ENCODE results near the gene GALNT18. TPM values are rescaled to one million over a fixed set of nuclear protein-coding genes. Genes with fewer than 3 reads are reported as not detected.

GALNT18 gene
- total RNA-seq, 3 donors from 2014 or later (not counting 1 experiment from before 2014, with no cell fraction given): 0.18 to 0.42 (median 0.38) TPM

- Histone ChIP-seq H3K27me3 (ENCODE audit: control insufficient read depth, insufficient read depth, low read length) (no peaks in the 10 kb centered on the region), H3K9me3 (ENCODE audit: control insufficient read depth, insufficient read depth, low read length) (no peaks in the 10 kb centered on the region), H3K27ac (ENCODE audit: low read length) (no peak overlapping the region), H3K36me3 (ENCODE audit: control insufficient read depth, insufficient read depth, low read length) (no peaks in the 10 kb centered on the region), H3K4me3 (ENCODE audit: low read length) (no peak overlapping the region), H3K4me1 (ENCODE audit: control insufficient read depth, insufficient read depth, low read length) (no peaks in the 10 kb centered on the region)
- intact Hi-C loops (cut with micrococcal nuclease): no loop called here
- Mint-ChIP-seq H3K9me3 (no peaks in the 10 kb centered on the region), H3K36me3 (no peaks in the 10 kb centered on the region), H3K27ac (no peak overlapping the region), H3K4me1 (no peaks in the 10 kb centered on the region), H3K27me3 (ENCODE audit: low read depth in 2 of 2) (peaks cover 10% of the 10 kb centered on the region in 2 donors), H3K4me3 (no peak overlapping the region)
- no peak for TF ChIP-seq CTCF (IDR thresholded peaks at IDR 0.05)
- no peak for ATAC-seq
- DNase-seq: no peak
- WGBS (ENCODE audit: insufficient coverage): 85% methylated on average over 9 of the region's 9 CpGs
Measured at GRCh38 chr11:11400635-11401232, 221.1 kb downstream of the GALNT18 start.

GRCh38 chr11:11400121-11400520 lies 221.7 kb downstream of the GALNT18 start:
- intact Hi-C loops (cut with micrococcal nuclease): no loop called here
- Mint-ChIP-seq H3K36me3 (no peaks in the 10 kb centered on the region), H3K27ac (no peak overlapping the region), H3K4me1 (no peaks in the 10 kb centered on the region), H3K4me3 (no peak overlapping the region), H3K9me3 (no peaks in the 10 kb centered on the region), H3K27me3 (ENCODE audit: low read depth in 2 of 2) (peaks cover 6 to 13% of the 10 kb centered on the region in 2 donors)
- TF ChIP-seq CTCF (IDR thresholded peaks at IDR 0.05): no peak
- H3K4me3 ChIP-seq (ENCODE audit: low read length): no peak overlapping the region
- WGBS (ENCODE audit: insufficient coverage): 93% methylated on average over 3 of the region's 3 CpGs
- H3K9me3 ChIP-seq (ENCODE audit: control insufficient read depth, insufficient read depth, low read length): no peaks in the 10 kb centered on the region
- H3K27me3 ChIP-seq (ENCODE audit: control insufficient read depth, insufficient read depth, low read length): no peaks in the 10 kb centered on the region
- DNase-seq (no peak), ATAC-seq (no peak)
- no peaks in the 10 kb centered on the region for H3K36me3 ChIP-seq (ENCODE audit: control insufficient read depth, insufficient read depth, low read length)
- H3K27ac ChIP-seq (ENCODE audit: low read length): no peak overlapping the region
- H3K4me1 ChIP-seq (ENCODE audit: control insufficient read depth, insufficient read depth, low read length): no peaks in the 10 kb centered on the region

- H3K27ac ChIP-seq (ENCODE audit: low read length): no peak overlapping the region
- no peaks in the 10 kb centered on the region for H3K9me3 ChIP-seq (ENCODE audit: control insufficient read depth, insufficient read depth, low read length)
- intact Hi-C loops (cut with micrococcal nuclease): no loop called here
- H3K27me3 ChIP-seq (ENCODE audit: control insufficient read depth, insufficient read depth, low read length): no peaks in the 10 kb centered on the region
- no peaks in the 10 kb centered on the region for H3K4me1 ChIP-seq (ENCODE audit: control insufficient read depth, insufficient read depth, low read length)
- Mint-ChIP-seq H3K4me3 (no peak overlapping the region), H3K27ac (no peak overlapping the region), H3K36me3 (no peaks in the 10 kb centered on the region), H3K27me3 (ENCODE audit: low read depth in 2 of 2) (peaks cover 0 to 11% of the 10 kb centered on the region in 2 donors), H3K4me1 (no peaks in the 10 kb centered on the region), H3K9me3 (no peaks in the 10 kb centered on the region)
- H3K36me3 ChIP-seq (ENCODE audit: control insufficient read depth, insufficient read depth, low read length): no peaks in the 10 kb centered on the region
- ATAC-seq (no peak), DNase-seq (no peak)
- no peak overlapping the region for H3K4me3 ChIP-seq (ENCODE audit: low read length)
- 68% methylated on average over 3 of the region's 3 CpGs for WGBS (ENCODE audit: insufficient coverage)
- no peak for TF ChIP-seq CTCF (IDR thresholded peaks at IDR 0.05)
Measured at GRCh38 chr11:11397781-11398180, 224.0 kb downstream of the GALNT18 start.

- ATAC-seq: no peak
- Histone ChIP-seq H3K27ac (ENCODE audit: low read length) (no peak overlapping the region), H3K36me3 (ENCODE audit: control insufficient read depth, insufficient read depth, low read length) (no peaks in the 10 kb centered on the region), H3K27me3 (ENCODE audit: control insufficient read depth, insufficient read depth, low read length) (no peaks in the 10 kb centered on the region), H3K4me1 (ENCODE audit: control insufficient read depth, insufficient read depth, low read length) (no peaks in the 10 kb centered on the region), H3K4me3 (ENCODE audit: low read length) (no peak overlapping the region), H3K9me3 (ENCODE audit: control insufficient read depth, insufficient read depth, low read length) (no peaks in the 10 kb centered on the region)
- H3K4me3 Mint-ChIP-seq: no peak overlapping the region
- WGBS (ENCODE audit: insufficient coverage): 74% methylated on average over 2 of the region's 2 CpGs
- no peak overlapping the region for H3K27ac Mint-ChIP-seq
- H3K9me3 Mint-ChIP-seq: no peaks in the 10 kb centered on the region
- peaks cover 0 to 7% of the 10 kb centered on the region in 2 donors for H3K27me3 Mint-ChIP-seq (ENCODE audit: low read depth in 2 of 2)
- DNase-seq: no peak
- H3K36me3 Mint-ChIP-seq: no peaks in the 10 kb centered on the region
- H3K4me1 Mint-ChIP-seq: no peaks in the 10 kb centered on the region
- no peak for TF ChIP-seq CTCF (IDR thresholded peaks at IDR 0.05)
- intact Hi-C loops (cut with micrococcal nuclease): no loop called here
Measured at GRCh38 chr11:11397036-11397415, 224.8 kb downstream of the GALNT18 start.

Data from natural killer cell (primary cell).